Psoas muscle (tissue), 7 donors: ENCODE measurements around the gene AGXT2. TPM values are rescaled to one million over a fixed set of nuclear protein-coding genes. Genes with fewer than 3 reads are reported as not detected.

Experiments
- polyA plus RNA-seq, 3 donors: library from polyadenylated mRNA; stranded (reverse); fragments of 200-250 nt; gene quantifications; one replicate each; pipeline ENCODE4 v1.2.3, GENCODE V29; 2013
- total RNA-seq, 4 donors: library from RNA; stranded (reverse); fragmentation: NEBNext Ultra II Directional in 2 of 4; extraction: Animal tissue kit (Norgen Biotek cat#: 25700) in 2 of 4; gene quantifications; one replicate each; pipeline versions ENCODE4 v1.2.1 to v1.2.4, GENCODE V29; 2021 to 2023
- donor health status: healthy with polysubstance abuse.
- donor health status: DM: no; HTN: no; CAD: no; lungs with moderate emphysema.
- donor health status: Bipolar disorder and iron deficiency.
- donor health status: healthy.
- donor health status: DM: no; HTN: no; CAD: no.
- donor health status: DM: no; HTN: no; CAD: no.
- donor health status: DM: yes; HTN: yes; CAD: no.

AGXT2 gene
- total and polyA plus RNA-seq, 7 donors: not detected

Other genes with a start within 250 kb of the AGXT2 start
- gene TTC23L, start 208.8 kb downstream of the AGXT2 start, total RNA-seq: not detected
- under 1 TPM in 1 of 3 donors, not detected in 2; 0.05 TPM for gene TTC23L, start 208.8 kb downstream of the AGXT2 start, polyA plus RNA-seq
- 10 to 100 TPM; 16.6 to 20.0 (median 18.2) TPM for gene RAD1, start 132.4 kb downstream of the AGXT2 start, total RNA-seq
- 10 to 100 TPM; 15.8 to 43.1 (median 18.0) TPM for gene RAD1, start 132.4 kb downstream of the AGXT2 start, polyA plus RNA-seq
- 10 to 100 TPM; 11.3 to 22.2 (median 20.0) TPM for gene BRIX1, start 132.2 kb downstream of the AGXT2 start, total RNA-seq
- 10 to 100 TPM; 14.5 to 36.8 (median 25.4) TPM for gene BRIX1, start 132.2 kb downstream of the AGXT2 start, polyA plus RNA-seq
- gene DNAJC21, start 118.4 kb downstream of the AGXT2 start, total RNA-seq: 100 to 1,000 TPM in 1 of 4 donors, 10 to 100 TPM in 3; 58.4 to 113 (median 67.2) TPM
- 10 to 100 TPM; 49.3 to 86.2 (median 52.8) TPM for gene DNAJC21, start 118.4 kb downstream of the AGXT2 start, polyA plus RNA-seq
- gene PRLR, start 182.5 kb upstream of the AGXT2 start, total RNA-seq: under 1 TPM; 0.09 to 0.32 (median 0.12) TPM
- gene PRLR, start 182.5 kb upstream of the AGXT2 start, polyA plus RNA-seq: under 1 TPM; 0.03 to 0.04 (median 0.04) TPM